ENCODE measurements around the gene PUM1.

- TF ChIP-seq, protein P1, sequence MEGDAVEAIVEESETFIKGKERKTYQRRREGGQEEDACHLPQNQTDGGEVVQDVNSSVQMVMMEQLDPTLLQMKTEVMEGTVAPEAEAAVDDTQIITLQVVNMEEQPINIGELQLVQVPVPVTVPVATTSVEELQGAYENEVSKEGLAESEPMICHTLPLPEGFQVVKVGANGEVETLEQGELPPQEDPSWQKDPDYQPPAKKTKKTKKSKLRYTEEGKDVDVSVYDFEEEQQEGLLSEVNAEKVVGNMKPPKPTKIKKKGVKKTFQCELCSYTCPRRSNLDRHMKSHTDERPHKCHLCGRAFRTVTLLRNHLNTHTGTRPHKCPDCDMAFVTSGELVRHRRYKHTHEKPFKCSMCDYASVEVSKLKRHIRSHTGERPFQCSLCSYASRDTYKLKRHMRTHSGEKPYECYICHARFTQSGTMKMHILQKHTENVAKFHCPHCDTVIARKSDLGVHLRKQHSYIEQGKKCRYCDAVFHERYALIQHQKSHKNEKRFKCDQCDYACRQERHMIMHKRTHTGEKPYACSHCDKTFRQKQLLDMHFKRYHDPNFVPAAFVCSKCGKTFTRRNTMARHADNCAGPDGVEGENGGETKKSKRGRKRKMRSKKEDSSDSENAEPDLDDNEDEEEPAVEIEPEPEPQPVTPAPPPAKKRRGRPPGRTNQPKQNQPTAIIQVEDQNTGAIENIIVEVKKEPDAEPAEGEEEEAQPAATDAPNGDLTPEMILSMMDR (IDR thresholded peaks at IDR 0.05) = no peak
- no peak for TF ChIP-seq POLR2A (IDR thresholded peaks at IDR 0.05)
These were observed 102.7 kb downstream of the PUM1 start for GRCh38 chr1:30962609-30963508.

Measured in right lobe of liver (tissue), 4 donors.